Ishikawa (cell line): Measurements from ENCODE around the gene GLYAT.

Experiments used
- CEBPB ChIP-seq: IDR thresholded peaks from 2 replicates; pipeline ENCODE4 v1.6.1; 2012
- CREB1 ChIP-seq: IDR thresholded peaks from 2 replicates; pipeline ENCODE4 v1.6.1; 2012; ENCODE audit warnings: low read depth
- EGR1 ChIP-seq: IDR thresholded peaks from 2 replicates; pipeline ENCODE4 v1.6.1; 2012
- EP300 ChIP-seq: IDR thresholded peaks from 2 replicates; pipeline ENCODE4 v1.6.1; 2012; ENCODE audit warnings: borderline replicate concordance
- FOXM1 ChIP-seq: IDR thresholded peaks from 2 replicates; pipeline ENCODE4 v1.6.1; 2012; ENCODE audit warnings: low read depth, borderline replicate concordance
- MAX ChIP-seq: IDR thresholded peaks from 2 replicates; pipeline ENCODE4 v1.6.1; 2012
- NFIC ChIP-seq: IDR thresholded peaks from 2 replicates; pipeline ENCODE4 v1.6.1; 2012
- RAD21 ChIP-seq: IDR thresholded peaks from 2 replicates; pipeline ENCODE4 v1.6.1; 2012; ENCODE audit warnings: low read depth
- REST ChIP-seq: IDR thresholded peaks from 2 replicates; pipeline ENCODE4 v1.6.1; 2012; ENCODE audit warnings: low read depth, mild to moderate bottlenecking
- TAF1 ChIP-seq: IDR thresholded peaks from 2 replicates; pipeline ENCODE4 v1.6.1; 2012; ENCODE audit warnings: low read depth, mild to moderate bottlenecking
- TCF12 ChIP-seq: IDR thresholded peaks from 2 replicates; pipeline ENCODE4 v1.6.1; 2012; ENCODE audit warnings: low read depth
- TEAD4 ChIP-seq: IDR thresholded peaks from 2 replicates; pipeline ENCODE4 v1.6.1; 2012
- USF1 ChIP-seq: IDR thresholded peaks from 2 replicates; pipeline ENCODE4 v1.6.1; 2012
- YY1 ChIP-seq: IDR thresholded peaks from 2 replicates; pipeline ENCODE4 v1.6.1; 2012; ENCODE audit warnings: low read depth
- ZBTB7A ChIP-seq: IDR thresholded peaks from 2 replicates; pipeline ENCODE4 v1.6.1; 2012; ENCODE audit warnings: low read depth

Gene GLYAT

GRCh38 chr11:58731819-58732218, at the start of gene GLYAT:
TSS of gene GLYAT (minus strand) at chr11:58731943. CDS start at chr11:58724496, 7,447 bp downstream.
- TF ChIP-seq TCF12 (no peak), FOXM1 (no peak), TEAD4 (no peak), ZBTB7A (no peak), MAX (no peak), RAD21 (no peak), EGR1 (no peak), TAF1 (no peak), USF1 (no peak), NFIC (no peak), REST (no peak), CEBPB (no peak), CREB1 (no peak), EP300 (no peak), YY1 (no peak)

- TF ChIP-seq CEBPB: no peak
These were observed 49.6 kb upstream of the GLYAT start for GRCh38 chr11:58781345-58781744.

GRCh38 chr11:58780578-58780977, 48.8 kb upstream of the GLYAT start:
- TF ChIP-seq TAF1: no peak
- no peak for TF ChIP-seq ZBTB7A
- no peak for TF ChIP-seq YY1
- no peak for TF ChIP-seq TEAD4
- no peak for TF ChIP-seq CREB1
- TF ChIP-seq TCF12: no peak
- TF ChIP-seq MAX: no peak
- TF ChIP-seq REST: no peak
- TF ChIP-seq NFIC: no peak
- TF ChIP-seq EGR1: no peak

- TF ChIP-seq YY1 (no peak), REST (no peak), USF1 (no peak), EP300 (no peak), ZBTB7A (no peak), EGR1 (no peak), CREB1 (no peak), RAD21 (no peak), MAX (no peak), FOXM1 (no peak), NFIC (no peak), CEBPB (no peak), TEAD4 (no peak)
These were observed 45.4 kb upstream of the GLYAT start for GRCh38 chr11:58776891-58777710.
